ENCODE measurements around the gene H2BW1. TPM values are rescaled to one million over a fixed set of nuclear protein-coding genes. Genes with fewer than 3 reads are reported as not detected.
A peak's percentile ranks its signal among the peaks of the same experiment; 100 is the strongest.
"Not testable (repeated sequence)": the region's sequence is repeated elsewhere in the genome, so short reads cannot be mapped to it uniquely, and the experiment has no call there.

Gene H2BW1, protein sequence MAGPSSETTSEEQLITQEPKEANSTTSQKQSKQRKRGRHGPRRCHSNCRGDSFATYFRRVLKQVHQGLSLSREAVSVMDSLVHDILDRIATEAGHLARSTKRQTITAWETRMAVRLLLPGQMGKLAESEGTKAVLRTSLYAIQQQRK
- not detected for total RNA-seq
- not detected for polyA plus RNA-seq
- total RNA-seq, result 0 reads per million in 6 experiments

GRCh38 chrX:104013606-104014005 is at the start of gene H2BW1:
H2BW1 (minus strand) TSS chrX:104013708; CDS start chrX:104013576, 132 bp downstream.
- Mint-ChIP-seq H3K27ac (no peak within 1 kb of the TSS), H3K4me3 (no peak within 1 kb of the TSS), H3K4me1 (no peaks in the 10 kb centered on the region), H3K36me3 (no peaks in the 10 kb centered on the region), H3K9me3 (no peaks in the 10 kb centered on the region), H3K27me3 (peaks cover 0 to 4% (median 0%) of the 10 kb centered on the region in 5 donors)
- no peak for ATAC-seq
- POLR2A ChIA-PET, result no interaction called here
- no peak for DNase-seq

GRCh38 chrX:104062636-104063035 is 49.1 kb upstream of the H2BW1 start:
- POLR2A ChIA-PET, ATAC-seq: not testable (repeated sequence)

GRCh38 chrX:104054956-104055355 is 41.4 kb upstream of the H2BW1 start:
- H3K4me1 Mint-ChIP-seq, H3K4me3 Mint-ChIP-seq, DNase-seq, H3K27ac Mint-ChIP-seq, H3K27me3 Mint-ChIP-seq, ATAC-seq, H3K36me3 Mint-ChIP-seq, POLR2A ChIA-PET, H3K9me3 Mint-ChIP-seq: not testable (repeated sequence)

More at GRCh38 chrX:104062636-104063035, 49.1 kb upstream of the H2BW1 start:
- H3K4me1 Mint-ChIP-seq, H3K36me3 Mint-ChIP-seq, H3K4me3 Mint-ChIP-seq, H3K9me3 Mint-ChIP-seq, DNase-seq, H3K27me3 Mint-ChIP-seq, H3K27ac Mint-ChIP-seq: not testable (repeated sequence)

DNA sequence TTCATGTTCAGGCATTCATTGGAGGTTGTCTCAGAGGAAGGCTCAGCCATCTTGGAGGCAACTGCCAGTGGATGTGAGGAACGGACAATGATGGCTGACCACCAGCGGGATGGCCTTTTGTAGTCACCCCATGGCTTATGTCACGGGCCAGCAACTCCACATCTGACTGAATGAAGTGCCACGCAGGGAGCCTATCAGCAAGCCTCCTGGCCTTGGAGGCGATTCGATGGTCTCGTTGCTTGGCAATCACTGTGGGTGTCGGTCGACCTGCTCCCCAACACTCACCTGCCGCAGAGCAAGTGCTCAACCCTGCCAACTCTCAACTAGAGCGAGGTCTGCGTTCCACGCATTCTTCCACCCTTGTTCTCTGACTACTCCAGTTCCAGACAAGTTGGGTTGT is 33.7 kb upstream of the H2BW1 start:
- POLR2A ChIA-PET, result no interaction called here
- H3K4me3 Mint-ChIP-seq, result no peak overlapping the region
- H3K9me3 Mint-ChIP-seq, result no peaks in the 10 kb centered on the region
- peaks cover 0 to 12% (median 3%) of the 10 kb centered on the region in 5 donors for H3K27me3 Mint-ChIP-seq
- H3K4me1 Mint-ChIP-seq, result no peaks in the 10 kb centered on the region
- DNase-seq (no peak), ATAC-seq (no peak)
- H3K27ac Mint-ChIP-seq, result no peak overlapping the region
- H3K36me3 Mint-ChIP-seq, result no peaks in the 10 kb centered on the region

GRCh38 chrX:104045642-104046041 is 32.1 kb upstream of the H2BW1 start:
- ATAC-seq (no peak), DNase-seq (no peak)
- Mint-ChIP-seq H3K27ac (no peak overlapping the region), H3K27me3 (peaks cover 0 to 12% (median 3%) of the 10 kb centered on the region in 5 donors), H3K4me3 (no peak overlapping the region), H3K36me3 (no peaks in the 10 kb centered on the region), H3K9me3 (peaks cover 0 to 1% (median 0%) of the 10 kb centered on the region in 9 donors), H3K4me1 (no peaks in the 10 kb centered on the region)
- POLR2A ChIA-PET, result no interaction called here

DNA sequence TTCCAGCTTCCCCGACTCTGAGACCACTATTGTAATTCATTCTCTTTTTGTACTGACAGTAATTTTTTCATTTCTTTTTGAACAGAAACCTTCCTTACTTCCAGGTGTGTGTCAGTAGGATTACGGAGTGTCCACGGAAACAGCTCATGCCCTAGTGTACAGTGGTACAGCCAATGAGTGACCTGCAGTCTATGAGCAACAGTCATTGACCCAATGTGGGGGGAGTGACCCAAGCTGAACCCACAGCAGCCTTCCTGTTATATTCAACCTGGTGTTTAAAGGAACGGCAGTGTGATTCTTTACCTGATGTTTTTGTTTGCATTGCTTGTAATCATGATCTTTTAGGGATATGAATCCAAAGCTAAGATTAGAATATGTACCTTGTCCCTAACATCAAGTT is 27.5 kb upstream of the H2BW1 start:
- Mint-ChIP-seq H3K4me3 (no peak overlapping the region), H3K4me1 (no peaks in the 10 kb centered on the region), H3K9me3 (peaks cover 0 to 2% (median 0%) of the 10 kb centered on the region in 9 donors), H3K27me3 (peaks cover 3 to 15% (median 8%) of the 10 kb centered on the region in 5 donors), H3K36me3 (no peaks in the 10 kb centered on the region), H3K27ac (no peak overlapping the region)
- no peak for DNase-seq
- POLR2A ChIA-PET, result no interaction called here
- ATAC-seq, result no peak

DNA sequence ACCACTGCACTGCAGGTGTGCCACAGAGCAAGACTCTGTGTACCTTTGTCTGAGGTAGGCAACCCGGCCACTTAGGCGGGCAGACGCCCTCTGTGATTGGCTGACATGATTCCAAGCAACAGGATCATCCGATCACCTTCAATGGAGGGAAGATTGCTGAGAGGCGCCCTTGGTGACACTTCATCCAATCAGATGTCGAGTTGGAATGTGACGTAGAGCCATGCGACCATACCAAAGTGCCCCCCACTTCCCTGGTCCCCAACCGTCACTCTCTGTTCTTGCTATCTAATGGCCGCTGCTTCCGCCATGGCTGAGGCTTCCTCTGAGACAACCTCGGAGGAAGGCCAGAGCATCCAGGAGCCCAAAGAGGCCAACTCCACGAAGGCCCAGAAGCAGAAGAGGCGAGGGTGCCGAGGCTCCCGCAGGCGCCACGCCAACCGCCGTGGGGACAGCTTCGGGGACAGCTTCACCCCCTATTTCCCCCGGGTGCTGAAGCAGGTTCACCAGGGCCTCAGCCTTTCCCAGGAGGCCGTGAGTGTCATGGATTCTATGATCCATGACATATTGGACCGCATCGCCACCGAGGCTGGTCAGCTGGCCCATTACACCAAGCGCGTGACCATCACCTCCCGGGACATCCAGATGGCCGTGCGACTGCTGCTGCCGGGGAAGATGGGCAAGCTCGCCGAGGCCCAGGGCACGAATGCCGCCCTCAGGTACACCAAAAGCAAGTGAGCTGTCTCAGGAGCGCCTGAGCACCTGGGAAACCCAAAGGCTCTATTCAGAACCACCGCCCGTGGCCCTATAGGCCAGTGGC is 26.4 kb upstream of the H2BW1 start, which contains the start of gene H2BW2:
Gene H2BW2, plus strand, starts transcription at position 268 of the 817 bp plus-strand sequence. Its CDS starts 39 bp downstream, at position 307.
- no peak for ATAC-seq
- POLR2A ChIA-PET, result no interaction called here
- Mint-ChIP-seq H3K27ac (peak within 1 kb of the TSS in 1 of 10 donors; percentile 1), H3K27me3 (peaks cover 3 to 20% (median 7%) of the 10 kb centered on the region in 5 donors), H3K4me1 (no peaks in the 10 kb centered on the region), H3K9me3 (peaks cover 0 to 2% (median 0%) of the 10 kb centered on the region in 9 donors), H3K4me3 (no peak within 1 kb of the TSS), H3K36me3 (no peaks in the 10 kb centered on the region)
- DNase-seq, result no peak

GRCh38 chrX:104018126-104018525 is 4.6 kb upstream of the H2BW1 start:
- Mint-ChIP-seq H3K36me3 (no peaks in the 10 kb centered on the region), H3K9me3 (no peaks in the 10 kb centered on the region)
- no peak for ATAC-seq

GRCh38 chrX:104015576-104015975 is 2.1 kb upstream of the H2BW1 start:
- DNase-seq, POLR2A ChIA-PET: not testable (repeated sequence)

More at GRCh38 chrX:104018126-104018525, 4.6 kb upstream of the H2BW1 start:
- no peak overlapping the region for H3K4me3 Mint-ChIP-seq
- POLR2A ChIA-PET, result no interaction called here
- DNase-seq, result no peak
- peaks cover 0 to 5% (median 0%) of the 10 kb centered on the region in 5 donors for H3K27me3 Mint-ChIP-seq
- no peaks in the 10 kb centered on the region for H3K4me1 Mint-ChIP-seq
- H3K27ac Mint-ChIP-seq, result no peak overlapping the region

GRCh38 chrX:104013158-104013557 is 350 bp downstream of the H2BW1 start:
- Mint-ChIP-seq H3K4me1 (no peaks in the 10 kb centered on the region), H3K4me3 (no peak overlapping the region), H3K36me3 (no peaks in the 10 kb centered on the region), H3K27ac (no peak overlapping the region), H3K27me3 (peaks cover 0 to 4% (median 0%) of the 10 kb centered on the region in 5 donors), H3K9me3 (no peaks in the 10 kb centered on the region)
- DNase-seq, result no peak
- ATAC-seq, result no peak
- POLR2A ChIA-PET, result no interaction called here

More at GRCh38 chrX:104015576-104015975, 2.1 kb upstream of the H2BW1 start:
- H3K4me1 Mint-ChIP-seq, H3K27ac Mint-ChIP-seq, H3K4me3 Mint-ChIP-seq, ATAC-seq, H3K27me3 Mint-ChIP-seq, H3K36me3 Mint-ChIP-seq, H3K9me3 Mint-ChIP-seq: not testable (repeated sequence)

DNA sequence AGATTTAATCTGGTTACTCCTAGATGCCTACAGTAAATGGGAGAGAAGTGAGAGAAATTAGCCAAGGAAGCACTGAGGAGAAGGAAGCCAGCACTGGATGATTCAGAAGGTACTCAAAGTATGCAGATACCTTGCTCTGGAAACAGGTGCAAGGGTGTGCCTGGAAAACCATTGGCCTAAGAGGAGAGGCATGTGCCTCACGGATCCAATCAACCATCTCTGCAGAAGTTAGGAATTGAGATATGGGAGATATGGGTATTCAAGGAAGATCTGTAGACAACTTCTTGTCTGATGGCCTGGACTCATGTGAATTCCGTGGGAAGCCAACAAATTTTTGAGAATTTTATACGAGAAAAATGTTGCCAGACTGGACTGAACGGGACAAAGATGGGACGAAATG is 4.7 kb downstream of the H2BW1 start:
- H3K27ac Mint-ChIP-seq, result no peak overlapping the region
- no peaks in the 10 kb centered on the region for H3K4me1 Mint-ChIP-seq
- no peak overlapping the region for H3K4me3 Mint-ChIP-seq
- ATAC-seq (no peak), DNase-seq (no peak)
- H3K27me3 Mint-ChIP-seq, result peaks cover 0 to 11% (median 1%) of the 10 kb centered on the region in 5 donors
- H3K9me3 Mint-ChIP-seq, result no peaks in the 10 kb centered on the region
- POLR2A ChIA-PET, result no interaction called here
- no peaks in the 10 kb centered on the region for H3K36me3 Mint-ChIP-seq

DNA sequence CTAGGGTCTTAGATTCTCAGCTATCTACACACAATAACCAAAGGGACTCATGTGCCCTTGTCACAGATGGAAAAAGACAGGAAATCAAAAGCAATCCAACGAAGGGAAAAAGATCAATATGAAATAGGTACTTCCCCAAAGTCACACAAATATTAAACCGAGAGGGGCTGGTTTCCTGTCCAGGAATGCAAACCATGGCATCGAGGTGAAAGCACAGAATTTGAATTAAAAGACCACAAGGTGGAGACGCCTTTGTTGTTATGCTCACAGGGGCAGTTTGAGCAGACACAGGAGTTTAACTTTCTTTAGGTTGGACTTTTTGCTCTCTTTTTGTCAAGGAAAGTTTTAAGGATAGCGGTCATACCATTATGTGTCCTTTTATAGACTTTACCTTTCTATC is 14.3 kb downstream of the H2BW1 start:
- POLR2A ChIA-PET, result no interaction called here
- H3K4me3 Mint-ChIP-seq, result no peak overlapping the region
- H3K4me1 Mint-ChIP-seq, result no peaks in the 10 kb centered on the region
- H3K27me3 Mint-ChIP-seq, result peaks cover 0 to 3% (median 1%) of the 10 kb centered on the region in 5 donors
- H3K27ac Mint-ChIP-seq, result no peak overlapping the region
- no peak for DNase-seq
- no peak for ATAC-seq
- H3K9me3 Mint-ChIP-seq, result no peaks in the 10 kb centered on the region
- no peaks in the 10 kb centered on the region for H3K36me3 Mint-ChIP-seq

DNA sequence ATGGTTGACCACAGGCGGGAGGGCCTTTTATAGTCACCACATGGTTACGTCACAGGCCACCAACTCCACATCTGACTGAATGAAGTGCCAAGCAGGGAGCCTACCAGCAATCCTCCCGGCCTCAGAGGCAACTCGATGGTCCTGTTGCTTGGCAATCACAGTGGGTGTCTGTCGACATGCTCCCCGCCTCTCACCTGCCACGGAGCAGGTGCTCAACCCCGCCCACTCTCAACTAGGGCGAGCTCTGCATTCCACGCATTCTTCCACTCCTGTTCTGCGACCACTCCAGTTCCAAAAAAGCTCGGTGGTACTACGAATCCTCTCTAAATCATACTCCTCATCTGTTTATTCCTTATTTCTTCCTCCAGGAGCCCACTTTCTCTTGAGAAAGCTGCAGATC is 30.0 kb downstream of the H2BW1 start:
- H3K9me3 Mint-ChIP-seq, POLR2A ChIA-PET, H3K4me3 Mint-ChIP-seq, H3K27ac Mint-ChIP-seq, H3K27me3 Mint-ChIP-seq, ATAC-seq, DNase-seq, H3K4me1 Mint-ChIP-seq, H3K36me3 Mint-ChIP-seq: not testable (repeated sequence)
